Astrocyte of the spinal cord (primary cell): ENCODE measurements around the gene MBNL1.

Experiments used
- DNase-seq: peaks from one replicate; pipeline ENCODE4 v3.0.0; 2011; ENCODE audit warnings: low read depth, low spot score
- H3K4me3 ChIP-seq: 2 replicates; pipeline ENCODE4 v1.5.1; 2011; ENCODE audit warnings: low read depth, mild to moderate bottlenecking, low read length, moderate library complexity
- CTCF ChIP-seq: IDR thresholded peaks from 2 replicates; pipeline ENCODE4 v1.5.1; 2012; ENCODE audit warnings: low read depth, mild to moderate bottlenecking, low read length, inconsistent platforms
- in situ Hi-C: cut with HindIII; loops from 2 replicates; pipeline ENCODE4 v1.10.0; 2017; ENCODE audit warnings: low sequenced_read_pairs

Gene MBNL1

GRCh38 chr3:152499791-152500385, 231.2 kb downstream of the MBNL1 start:
- TF ChIP-seq CTCF = no peak
- H3K4me3 ChIP-seq = no peak overlapping the region

GRCh38 chr3:152505926-152506325, 237.2 kb downstream of the MBNL1 start:
- TF ChIP-seq CTCF = no peak
- in situ Hi-C loops = no loop called here
- no peak for DNase-seq
- no peak overlapping the region for H3K4me3 ChIP-seq

More at GRCh38 chr3:152499791-152500385, 231.2 kb downstream of the MBNL1 start:
- no peak for DNase-seq
- in situ Hi-C loops = no loop called here

GRCh38 chr3:152508705-152509104, 240.0 kb downstream of the MBNL1 start:
- in situ Hi-C loops = no loop called here
- DNase-seq = no peak
- no peak overlapping the region for H3K4me3 ChIP-seq
- no peak for TF ChIP-seq CTCF

GRCh38 chr3:152511904-152512303, 243.2 kb downstream of the MBNL1 start:
- no peak for DNase-seq
- no peak for TF ChIP-seq CTCF
- in situ Hi-C loops = no loop called here
- no peak overlapping the region for H3K4me3 ChIP-seq

- no peak overlapping the region for H3K4me3 ChIP-seq
- TF ChIP-seq CTCF = no peak
- DNase-seq = no peak
- in situ Hi-C loops = no loop called here
These were observed 244.7 kb downstream of the MBNL1 start for GRCh38 chr3:152513301-152513960.
